ENCODE measurements around the gene HPDL.
A peak's percentile ranks its signal among the peaks of the same experiment; 100 is the strongest.

Gene HPDL

GRCh38 chr1:45375104-45376090 is 48.7 kb downstream of the HPDL start:
- Histone ChIP-seq H3K36me3 (ENCODE audit: low read length) (no peaks in the 10 kb centered on the region), H3K4me3 (ENCODE audit: insufficient read depth, low read length, poor library complexity, severe bottlenecking) (no peak overlapping the region), H3K9ac (ENCODE audit: low read length) (no peak overlapping the region), H2AFZ (ENCODE audit: low read depth, low read length, severe bottlenecking) (no peak overlapping the region), H3K9me3 (ENCODE audit: insufficient read depth, low read length) (no peaks in the 10 kb centered on the region), H3K27ac (ENCODE audit: low read depth, low read length) (no peak overlapping the region), H4K20me1 (ENCODE audit: low read depth, low read length) (no peaks in the 10 kb centered on the region), H3K27me3 (ENCODE audit: low read length) (no peaks in the 10 kb centered on the region), H3K9me2 (replicated peaks; ENCODE audit: insufficient read depth, low read length) (no peaks in the 10 kb centered on the region), H3K79me2 (ENCODE audit: insufficient read depth, low read length) (no peaks in the 10 kb centered on the region), H3F3A (ENCODE audit: insufficient read depth) (no peaks in the 10 kb centered on the region), H3K4me2 (ENCODE audit: low read depth, low read length, poor library complexity, severe bottlenecking) (peak overlapping the region; percentile 12)
- no peak for TF ChIP-seq CTCF (IDR thresholded peaks at IDR 0.05; ENCODE audit: insufficient read depth, low read length, poor library complexity, severe bottlenecking)
- no peak for TF ChIP-seq EZH2phosphoT487 (conservative IDR thresholded peaks at IDR 0.05; ENCODE audit: low read length)

GRCh38 chr1:45378184-45378583 is 51.5 kb downstream of the HPDL start:
- TF ChIP-seq EZH2phosphoT487 (conservative IDR thresholded peaks at IDR 0.05; ENCODE audit: low read length): no peak
- TF ChIP-seq CTCF (IDR thresholded peaks at IDR 0.05; ENCODE audit: insufficient read depth, low read length, poor library complexity, severe bottlenecking): no peak
- Histone ChIP-seq H2AFZ (ENCODE audit: low read depth, low read length, severe bottlenecking) (no peak overlapping the region), H3K4me2 (ENCODE audit: low read depth, low read length, poor library complexity, severe bottlenecking) (no peak overlapping the region), H3K9me3 (ENCODE audit: insufficient read depth, low read length) (no peaks in the 10 kb centered on the region), H3K79me2 (ENCODE audit: insufficient read depth, low read length) (no peaks in the 10 kb centered on the region), H3K36me3 (ENCODE audit: low read length) (no peaks in the 10 kb centered on the region), H3K27me3 (ENCODE audit: low read length) (no peaks in the 10 kb centered on the region), H3F3A (ENCODE audit: insufficient read depth) (no peaks in the 10 kb centered on the region), H3K9me2 (replicated peaks; ENCODE audit: insufficient read depth, low read length) (no peaks in the 10 kb centered on the region), H3K9ac (ENCODE audit: low read length) (no peak overlapping the region), H4K20me1 (ENCODE audit: low read depth, low read length) (no peaks in the 10 kb centered on the region), H3K27ac (ENCODE audit: low read depth, low read length) (no peak overlapping the region), H3K4me3 (ENCODE audit: insufficient read depth, low read length, poor library complexity, severe bottlenecking) (no peak overlapping the region)

Data from SU-DHL-6 (cell line).